Measurements from ENCODE around the gene HLA-DPB1. TPM values are rescaled to one million over a fixed set of nuclear protein-coding genes. Genes with fewer than 3 reads are reported as not detected.

The HLA-DPB1 gene
- total RNA-seq, result 10 to 100 TPM; 48.1 to 84.0 (median 63.3) TPM

GRCh38 chr6:33075568-33076405 lies at the start of gene HLA-DPB1:
Gene HLA-DPB1 (plus strand): TSS chr6:33075990. CDS start chr6:33076042, 52 bp downstream.
- peak in 1 of 2 donors; percentile 42 for DNase-seq (ENCODE audit: low spot score in 2 of 2)
- intact Hi-C loops (cut with DNase I; ENCODE audit: low total_unique reads), result no loop called here
- H3K4me3 ChIP-seq (ENCODE audit: low read depth, poor library complexity, severe bottlenecking), result no peak within 1 kb of the TSS
- 62 to 66% methylated on average over 10 of the region's 10 CpGs for WGBS, 2 donors
- no peak for TF ChIP-seq POLR2A (IDR thresholded peaks at IDR 0.05)
- TF ChIP-seq, protein P1, sequence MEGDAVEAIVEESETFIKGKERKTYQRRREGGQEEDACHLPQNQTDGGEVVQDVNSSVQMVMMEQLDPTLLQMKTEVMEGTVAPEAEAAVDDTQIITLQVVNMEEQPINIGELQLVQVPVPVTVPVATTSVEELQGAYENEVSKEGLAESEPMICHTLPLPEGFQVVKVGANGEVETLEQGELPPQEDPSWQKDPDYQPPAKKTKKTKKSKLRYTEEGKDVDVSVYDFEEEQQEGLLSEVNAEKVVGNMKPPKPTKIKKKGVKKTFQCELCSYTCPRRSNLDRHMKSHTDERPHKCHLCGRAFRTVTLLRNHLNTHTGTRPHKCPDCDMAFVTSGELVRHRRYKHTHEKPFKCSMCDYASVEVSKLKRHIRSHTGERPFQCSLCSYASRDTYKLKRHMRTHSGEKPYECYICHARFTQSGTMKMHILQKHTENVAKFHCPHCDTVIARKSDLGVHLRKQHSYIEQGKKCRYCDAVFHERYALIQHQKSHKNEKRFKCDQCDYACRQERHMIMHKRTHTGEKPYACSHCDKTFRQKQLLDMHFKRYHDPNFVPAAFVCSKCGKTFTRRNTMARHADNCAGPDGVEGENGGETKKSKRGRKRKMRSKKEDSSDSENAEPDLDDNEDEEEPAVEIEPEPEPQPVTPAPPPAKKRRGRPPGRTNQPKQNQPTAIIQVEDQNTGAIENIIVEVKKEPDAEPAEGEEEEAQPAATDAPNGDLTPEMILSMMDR (IDR thresholded peaks at IDR 0.05), result no peak

DNA sequence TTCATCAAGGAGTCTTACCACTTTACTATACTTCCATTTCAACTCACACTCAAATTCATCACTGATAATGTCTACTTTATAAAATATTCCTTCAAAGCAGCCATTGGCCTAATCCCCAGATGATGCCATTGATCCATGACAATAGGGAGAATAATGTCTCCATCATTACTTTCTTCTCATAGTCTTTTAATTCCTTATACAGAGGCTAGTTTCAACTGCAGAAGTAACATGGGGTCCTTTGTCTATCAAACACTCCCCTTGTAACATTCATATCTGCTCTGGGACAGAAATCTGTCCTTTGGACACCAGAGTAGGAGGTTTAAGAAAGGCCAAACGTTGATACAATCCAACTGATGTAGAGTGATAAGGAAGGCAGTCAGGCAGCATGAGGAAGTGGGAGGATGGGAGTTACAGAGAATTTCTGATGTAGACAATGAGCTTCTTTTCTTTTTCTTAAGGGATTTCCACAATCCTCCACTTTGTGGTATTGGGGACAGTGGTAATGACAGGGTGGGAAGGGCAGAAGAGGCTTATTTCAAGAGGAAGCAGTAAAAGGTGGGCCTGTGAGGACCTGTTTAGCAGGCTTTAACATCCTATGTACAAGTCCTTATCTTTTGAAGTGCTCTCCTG lies 47.5 kb upstream of the HLA-DPB1 start:
- intact Hi-C loops (cut with DNase I; ENCODE audit: low total_unique reads), result no loop called here
- no peak overlapping the region for H3K4me3 ChIP-seq (ENCODE audit: low read depth, poor library complexity, severe bottlenecking)
- DNase-seq (ENCODE audit: low spot score in 2 of 2), result no peak
- no peak for TF ChIP-seq POLR2A (IDR thresholded peaks at IDR 0.05)
- TF ChIP-seq, protein P1 (IDR thresholded peaks at IDR 0.05), result no peak
- 15 to 19% methylated on average over 1 of the region's 1 CpG for WGBS, 2 donors

- TF ChIP-seq POLR2A (IDR thresholded peaks at IDR 0.05), result no peak
- TF ChIP-seq, protein P1 (IDR thresholded peaks at IDR 0.05), result no peak
- intact Hi-C loops (cut with DNase I; ENCODE audit: low total_unique reads), result no loop called here
- H3K4me3 ChIP-seq (ENCODE audit: low read depth, poor library complexity, severe bottlenecking), result no peak overlapping the region
- peak in 1 of 2 donors; percentile 42 for DNase-seq (ENCODE audit: low spot score in 2 of 2)
- WGBS, 2 donors, result 55 to 60% methylated on average over 6 of the region's 6 CpGs
Measured at GRCh38 chr6:33029328-33030184, 46.2 kb upstream of the HLA-DPB1 start.

DNA sequence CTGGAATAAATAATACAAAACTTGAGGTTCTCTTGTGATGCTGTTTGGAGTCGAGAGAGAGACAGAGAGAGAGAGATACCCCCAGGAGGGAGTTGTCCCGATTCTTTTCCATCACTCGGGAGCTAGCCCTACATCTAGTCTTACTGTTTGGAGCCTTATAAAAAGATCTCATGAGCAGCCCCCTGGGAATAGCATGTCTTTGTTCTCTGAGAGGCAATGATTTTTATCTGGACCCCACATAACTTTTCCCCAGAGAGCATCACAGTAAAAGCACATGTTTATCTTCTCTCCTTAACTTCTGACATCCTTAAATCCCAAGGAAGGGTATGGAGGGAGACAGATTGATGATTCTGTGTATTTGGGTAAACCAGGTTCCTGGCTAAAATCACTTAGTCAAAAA lies 45.5 kb upstream of the HLA-DPB1 start:
- no peak for DNase-seq (ENCODE audit: low spot score in 2 of 2)
- no peak for TF ChIP-seq POLR2A (IDR thresholded peaks at IDR 0.05)
- TF ChIP-seq, protein P1 (IDR thresholded peaks at IDR 0.05), result no peak
- intact Hi-C loops (cut with DNase I; ENCODE audit: low total_unique reads), result no loop called here
- WGBS, 2 donors, result 42 to 64% methylated on average over 3 of the region's 3 CpGs
- no peak overlapping the region for H3K4me3 ChIP-seq (ENCODE audit: low read depth, poor library complexity, severe bottlenecking)

DNA sequence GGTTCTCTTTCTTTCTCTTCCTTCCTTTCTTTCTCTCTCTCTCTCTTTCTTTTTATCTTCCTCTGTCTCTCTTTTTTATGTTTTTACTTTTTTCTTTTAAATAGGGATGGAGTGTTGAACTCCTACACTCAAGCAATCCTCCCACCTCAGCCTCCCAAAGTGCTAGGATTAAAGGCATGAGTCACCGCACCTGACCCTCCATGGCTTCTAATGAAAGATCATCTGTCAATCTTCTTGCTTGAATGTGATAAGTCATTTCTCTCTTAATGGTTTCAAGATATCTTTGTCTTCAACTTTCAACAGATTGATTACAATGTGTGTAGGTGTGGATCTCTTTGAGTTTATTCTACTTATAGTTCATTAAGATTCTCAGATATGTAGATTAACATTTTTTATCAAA lies 41.2 kb upstream of the HLA-DPB1 start:
- TF ChIP-seq, protein P1 (IDR thresholded peaks at IDR 0.05), result no peak
- TF ChIP-seq POLR2A (IDR thresholded peaks at IDR 0.05), result no peak

More for the DNA sequence above, 41.2 kb upstream of the HLA-DPB1 start:
- DNase-seq (ENCODE audit: low spot score in 2 of 2), result no peak
- no peak overlapping the region for H3K4me3 ChIP-seq (ENCODE audit: low read depth, poor library complexity, severe bottlenecking)
- intact Hi-C loops (cut with DNase I; ENCODE audit: low total_unique reads), result no loop called here
- 89 to 97% methylated on average over 1 of the region's 1 CpG for WGBS, 2 donors
